Endodermal cell (in vitro differentiated cells): Measurements from ENCODE around the gene OBP2B. TPM values are rescaled to one million over a fixed set of nuclear protein-coding genes. Genes with fewer than 3 reads are reported as not detected.
"Not testable (repeated sequence)": the region's sequence is repeated elsewhere in the genome, so short reads cannot be mapped to it uniquely, and the experiment has no call there.

Source experiments
- DNase-seq: peaks from one replicate; pipeline ENCODE4 v3.0.0-alpha.2; 2017
- H3K27ac ChIP-seq: 2 replicates; pipeline ENCODE4 v1.5.1; 2013; ENCODE audit warnings: mild to moderate bottlenecking, low read depth, low read length, moderate library complexity
- H3K27me3 ChIP-seq: 2 replicates; pipeline ENCODE4 v1.6.1; 2013; ENCODE audit warnings: mild to moderate bottlenecking, low read length, moderate library complexity; ENCODE audit not compliant: insufficient read depth, control insufficient read depth, poor library complexity, severe bottlenecking
- H3K36me3 ChIP-seq: 2 replicates; pipeline ENCODE4 v1.7.0; 2013; ENCODE audit warnings: mild to moderate bottlenecking, low read length, moderate library complexity; ENCODE audit not compliant: control insufficient read depth, insufficient read depth
- H3K4me1 ChIP-seq: one replicate; pipeline ENCODE4 v1.7.0; 2013; ENCODE audit warnings: low read length; ENCODE audit not compliant: control insufficient read depth, insufficient read depth
- H3K4me3 ChIP-seq: 2 replicates; pipeline ENCODE4 v1.5.1; 2013; ENCODE audit warnings: mild to moderate bottlenecking, low read length, moderate library complexity
- H3K9ac ChIP-seq: 2 replicates; pipeline ENCODE4 v1.6.1; 2013; ENCODE audit warnings: mild to moderate bottlenecking, low read length, moderate library complexity; ENCODE audit not compliant: poor library complexity, severe bottlenecking; ENCODE audit errors: extremely low read depth
- H3K9me3 ChIP-seq: 2 replicates; pipeline ENCODE4 v1.6.1; 2013; ENCODE audit warnings: mild to moderate bottlenecking, low read length, moderate library complexity; ENCODE audit not compliant: control insufficient read depth
- H3K27ac Mint-ChIP-seq: 2 replicates; pipeline ENCODE4 v1.8.0; 2020; ENCODE audit warnings: mixed read lengths
- H3K27me3 Mint-ChIP-seq: 2 replicates; pipeline ENCODE4 v1.8.0; 2021; ENCODE audit warnings: mild to moderate bottlenecking, mixed read lengths; ENCODE audit not compliant: insufficient read depth
- H3K36me3 Mint-ChIP-seq: 2 replicates; pipeline ENCODE4 v1.8.0; 2020; ENCODE audit warnings: low read depth, mixed read lengths
- H3K4me1 Mint-ChIP-seq: 2 replicates; pipeline ENCODE4 v1.8.0; 2020; ENCODE audit warnings: mixed read lengths
- H3K4me3 Mint-ChIP-seq: 2 replicates; pipeline ENCODE4 v1.8.0; 2020; ENCODE audit warnings: mild to moderate bottlenecking, moderate library complexity, mixed read lengths
- H3K9me3 Mint-ChIP-seq: 2 replicates; pipeline ENCODE4 v1.8.0; 2020; ENCODE audit warnings: mild to moderate bottlenecking, mixed read lengths
- CTCF ChIP-seq: fragments of 200-600 bp; sonication (generic); conservative IDR thresholded peaks from 2 replicates; pipeline ENCODE4 v1.5.0; 2021; ENCODE audit warnings: antibody characterized with exemption, mild to moderate bottlenecking
- WGBS, 2 experiments: methylation state at CpG; one replicate each; pipeline versions ENCODE4 v1.1.5 to v1.1.7; 2013; ENCODE audit warnings: missing lambda C conversion rate in 2 of 2, mixed read lengths in 1 of 2; ENCODE audit not compliant: insufficient coverage in 1 of 2, insufficient read length in 1 of 2; 5-methylcytosine and 5-hydroxymethylcytosine counted together
- total RNA-seq, 2 donors: library from RNA; stranded (reverse); fragmentation: NEBNext Ultra II Directional in 1 of 2; extraction: Animal tissue kit (Norgen Biotek cat#: 25700) in 1 of 2; gene quantifications; 2 replicates in 1 of 2; 3 replicates in 1 of 2; pipeline ENCODE4 v1.2.1, GENCODE V29; 2021

OBP2B gene
- total RNA-seq, 2 donors from 2014 or later = not detected

GRCh38 chr9:133234577-133235322, 25.7 kb upstream of the OBP2B start:
- Histone ChIP-seq H3K9ac (no peak overlapping the region), H3K4me3 (no peak overlapping the region), H3K27me3 (no peaks in the 10 kb centered on the region), H3K9me3 (no peaks in the 10 kb centered on the region), H3K27ac (no peak overlapping the region), H3K36me3 (no peaks in the 10 kb centered on the region), H3K4me1 (no peaks in the 10 kb centered on the region)
- H3K27me3 Mint-ChIP-seq = peaks cover 28% of the 10 kb centered on the region
- no peak overlapping the region for H3K27ac Mint-ChIP-seq
- H3K4me3 Mint-ChIP-seq = no peak overlapping the region
- H3K36me3 Mint-ChIP-seq = no peaks in the 10 kb centered on the region
- 90 to 92% methylated on average over 21 to 31 of the region's 31 CpGs for WGBS, 2 experiments
- H3K9me3 Mint-ChIP-seq = peaks cover 6% of the 10 kb centered on the region
- no peaks in the 10 kb centered on the region for H3K4me1 Mint-ChIP-seq
- DNase-seq = no peak
- TF ChIP-seq CTCF = no peak

DNA sequence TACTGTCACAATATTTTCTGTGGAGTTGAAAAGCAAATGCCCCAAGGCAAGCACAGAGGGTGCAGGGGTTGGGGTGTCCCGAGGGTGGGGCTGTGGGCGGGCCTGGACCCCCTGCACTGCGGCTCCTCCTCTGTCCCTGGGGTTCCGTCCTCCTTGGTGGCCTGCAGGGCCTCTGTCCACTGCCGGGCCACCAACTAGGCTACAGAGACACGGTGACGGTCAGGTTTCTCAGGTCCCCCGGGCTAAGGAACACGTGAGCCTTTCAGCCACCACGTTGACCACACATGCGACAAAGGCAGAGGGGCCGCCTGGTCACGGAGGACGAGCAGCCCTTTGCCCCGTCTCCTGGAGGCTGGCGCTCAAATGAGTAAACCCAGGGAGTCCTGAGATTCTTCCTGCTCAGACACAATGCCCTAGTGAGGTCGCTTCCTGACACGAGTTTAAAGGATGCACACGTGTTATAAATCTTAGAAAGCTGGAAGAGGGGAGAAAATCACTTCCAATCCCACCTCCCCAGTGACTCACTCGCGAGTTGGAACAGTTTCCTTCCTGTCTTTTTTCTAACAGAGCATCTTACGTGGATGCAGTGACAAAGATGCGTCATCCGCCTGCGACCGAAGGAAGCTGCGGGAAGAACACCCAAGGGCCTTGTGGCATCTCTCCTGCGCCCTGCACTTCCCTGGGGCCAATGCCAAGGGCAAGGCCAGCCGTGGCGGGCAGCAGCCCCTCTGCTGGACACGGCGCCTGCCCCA, 24.8 kb upstream of the OBP2B start:
- no peak overlapping the region for H3K9ac ChIP-seq
- no peaks in the 10 kb centered on the region for H3K36me3 ChIP-seq
- H3K27ac ChIP-seq = no peak overlapping the region
- no peak overlapping the region for H3K27ac Mint-ChIP-seq
- peaks cover 33% of the 10 kb centered on the region for H3K27me3 Mint-ChIP-seq
- no peak overlapping the region for H3K4me3 ChIP-seq
- H3K9me3 Mint-ChIP-seq = peaks cover 6% of the 10 kb centered on the region
- H3K9me3 ChIP-seq = no peaks in the 10 kb centered on the region
- H3K4me1 Mint-ChIP-seq = no peaks in the 10 kb centered on the region
- no peaks in the 10 kb centered on the region for H3K27me3 ChIP-seq
- H3K4me3 Mint-ChIP-seq = no peak overlapping the region
- DNase-seq = no peak
- no peak for TF ChIP-seq CTCF
- 79 to 89% methylated on average over 14 to 32 of the region's 32 CpGs for WGBS, 2 experiments
- H3K36me3 Mint-ChIP-seq = no peaks in the 10 kb centered on the region
- H3K4me1 ChIP-seq = no peaks in the 10 kb centered on the region

DNA sequence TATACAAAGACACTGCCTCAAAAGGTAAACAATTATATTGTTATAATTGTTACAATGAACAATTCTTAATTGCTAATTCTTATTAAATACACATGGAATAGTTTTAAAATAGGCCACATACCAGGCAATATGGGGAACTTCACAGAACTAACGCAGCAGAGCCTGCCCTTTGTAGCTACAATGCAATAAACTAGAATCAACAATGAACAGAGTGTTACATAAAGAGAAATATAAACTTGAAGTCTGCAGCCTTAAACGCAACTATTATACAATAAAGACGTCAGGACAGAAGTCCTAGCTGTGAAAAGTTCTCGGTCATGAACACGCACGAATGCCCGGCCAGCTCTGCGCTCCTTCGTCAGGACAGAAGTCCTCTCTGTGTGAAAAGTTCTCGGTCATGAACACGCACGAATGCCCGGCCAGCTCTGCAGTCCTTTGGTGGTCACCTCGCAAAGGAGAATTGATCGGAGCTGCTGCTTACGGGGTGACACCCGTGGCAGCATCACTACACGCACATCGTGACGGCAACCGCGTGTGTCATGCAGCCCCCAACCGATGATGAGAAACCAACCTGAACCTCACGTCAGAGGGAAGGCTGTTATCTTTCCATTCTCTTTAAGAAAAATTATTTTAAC, 23.0 kb upstream of the OBP2B start:
- H3K36me3 ChIP-seq, H3K4me1 ChIP-seq, H3K27ac Mint-ChIP-seq, H3K4me1 Mint-ChIP-seq, H3K9me3 Mint-ChIP-seq, H3K36me3 Mint-ChIP-seq, H3K27ac ChIP-seq, H3K9ac ChIP-seq, H3K27me3 ChIP-seq, H3K4me3 ChIP-seq, H3K9me3 ChIP-seq, DNase-seq, H3K4me3 Mint-ChIP-seq: not testable (repeated sequence)
- H3K27me3 Mint-ChIP-seq = peaks cover 28% of the 10 kb centered on the region
- 91 to 94% methylated on average over 23 to 24 of the region's 24 CpGs for WGBS, 2 experiments

DNA sequence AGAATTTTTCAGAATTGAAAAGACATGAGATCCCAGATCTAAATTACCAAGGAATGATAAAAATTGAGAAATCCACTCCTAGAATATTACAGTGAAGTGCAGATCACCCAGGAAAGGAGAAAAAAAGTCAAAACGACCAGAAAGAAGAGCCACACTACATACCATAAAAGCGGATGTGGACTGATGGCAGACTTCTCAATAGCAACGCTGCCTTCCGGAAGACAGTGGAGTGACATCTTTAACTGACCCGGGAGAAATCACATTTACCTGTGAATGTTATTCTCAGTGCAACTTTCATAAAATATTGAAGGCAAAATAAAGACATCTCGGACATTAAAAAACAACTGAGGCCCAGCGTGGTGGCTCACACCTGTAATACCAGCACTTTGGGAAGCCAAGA, 21.5 kb upstream of the OBP2B start:
- H3K9ac ChIP-seq, H3K27ac Mint-ChIP-seq, DNase-seq, H3K4me3 ChIP-seq, H3K4me1 Mint-ChIP-seq, H3K27me3 ChIP-seq, H3K36me3 Mint-ChIP-seq, H3K9me3 Mint-ChIP-seq, H3K9me3 ChIP-seq, H3K4me1 ChIP-seq, H3K36me3 ChIP-seq, H3K27ac ChIP-seq, H3K4me3 Mint-ChIP-seq: not testable (repeated sequence)
- WGBS, 2 experiments = 88 to 91% methylated on average over 4 to 7 of the region's 7 CpGs
- H3K27me3 Mint-ChIP-seq = peaks cover 21% of the 10 kb centered on the region
